PC-3 (cell line): Measurements from ENCODE around the gene USP53.

Experiments
- CTCF ChIP-seq: fragments of 300-600 bp; sonication (generic); conservative IDR thresholded peaks from 2 replicates; pipeline ENCODE4 v1.5.1; 2017; ENCODE audit warnings: antibody characterized with exemption, low read depth, mild to moderate bottlenecking, low read length
- EZH2 ChIP-seq: fragments of 300-600 bp; sonication (generic); IDR thresholded peaks from one replicate; pipeline ENCODE4 v1.6.1; 2017; ENCODE audit warnings: antibody characterized with exemption, mild to moderate bottlenecking, low read length; ENCODE audit not compliant: unreplicated experiment
- EZH2phosphoT487 ChIP-seq: fragments of 300-600 bp; sonication (generic); IDR thresholded peaks from 2 replicates; pipeline ENCODE4 v1.6.1; 2018; ENCODE audit warnings: mild to moderate bottlenecking, antibody characterized with exemption, low read length, borderline replicate concordance

- no peak for TF ChIP-seq CTCF
- no peak for TF ChIP-seq EZH2
- no peak for TF ChIP-seq EZH2phosphoT487
Measured at GRCh38 chr4:119206178-119206577, 6.3 kb upstream of the USP53 start.
